ENCODE data around the gene ZNF160. TPM values are rescaled to one million over a fixed set of nuclear protein-coding genes. Genes with fewer than 3 reads are reported as not detected.
"Not testable (repeated sequence)": the region's sequence is repeated elsewhere in the genome, so short reads cannot be mapped to it uniquely, and the experiment has no call there.

ZNF160 gene
- total RNA-seq, result 42.4 TPM

DNA sequence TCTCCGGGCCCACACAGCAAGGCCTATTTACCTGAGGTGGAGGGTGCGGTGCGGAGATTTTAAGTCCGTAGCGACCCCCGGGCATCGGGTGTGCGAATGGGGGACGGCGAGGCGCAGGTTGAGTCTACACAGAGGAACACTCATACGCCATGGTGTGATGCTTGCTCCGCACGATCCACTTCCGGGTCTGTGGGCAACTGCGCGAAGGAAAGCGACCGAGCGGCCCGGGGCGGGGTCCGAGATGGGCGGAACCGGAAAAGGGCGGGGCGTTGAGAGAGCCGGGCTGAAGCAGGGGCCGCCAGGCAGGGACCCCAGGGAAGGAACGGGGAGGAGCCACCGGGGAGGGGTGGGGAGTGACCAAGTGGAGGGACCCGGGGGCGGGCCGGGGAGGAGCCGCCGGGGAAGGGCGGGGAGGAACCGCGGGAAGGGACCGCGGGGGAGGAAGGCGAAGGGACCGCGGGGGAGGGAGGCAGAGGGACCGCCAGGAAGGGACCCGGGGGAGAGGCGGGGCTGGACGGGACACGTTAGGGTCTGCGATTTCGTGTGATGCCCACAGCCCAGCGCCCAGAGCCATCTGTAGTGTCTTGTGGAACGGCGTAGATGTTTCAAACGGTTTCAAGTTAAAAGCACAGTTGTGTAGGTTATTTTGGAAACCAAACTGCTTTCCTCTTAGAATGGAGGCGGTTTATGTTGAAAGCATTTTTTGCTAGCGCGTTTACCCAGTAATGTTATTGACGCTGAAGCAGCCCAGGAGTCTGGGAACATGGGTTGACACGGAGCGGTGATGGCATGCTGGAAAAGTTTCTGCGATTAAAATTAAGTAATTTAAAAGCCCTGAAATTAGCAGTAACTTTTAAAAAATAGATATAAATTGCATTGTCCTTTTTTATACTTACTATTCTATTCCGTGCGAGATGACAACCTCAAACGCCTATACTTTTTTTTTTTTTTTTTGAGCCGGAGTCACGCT, at the start of gene ZNF160:
Gene ZNF160 (minus strand): TSS at position 189 of the 970 bp plus-strand sequence. CDS start 17,146 bp downstream, outside the sequence.
- DNase-seq, result peak; percentile 99

DNA sequence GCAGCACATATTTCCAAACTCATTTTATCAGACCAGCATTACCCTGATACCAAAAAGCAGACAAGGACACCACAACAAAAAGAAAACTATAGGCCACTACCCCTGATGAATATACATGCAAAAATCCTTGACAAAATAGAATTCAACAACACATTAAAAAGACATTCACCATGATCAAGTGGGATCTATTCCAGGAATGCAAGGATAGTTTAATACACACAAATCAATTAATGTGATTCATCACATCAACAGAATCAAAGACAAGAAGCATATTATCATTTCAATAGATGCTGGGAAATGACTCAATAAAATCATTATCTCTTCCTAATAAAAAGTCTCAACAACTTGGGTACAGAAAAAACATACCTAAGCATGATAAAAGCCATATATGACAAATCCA, 44.4 kb upstream of the ZNF160 start:
- DNase-seq, result no peak

DNA sequence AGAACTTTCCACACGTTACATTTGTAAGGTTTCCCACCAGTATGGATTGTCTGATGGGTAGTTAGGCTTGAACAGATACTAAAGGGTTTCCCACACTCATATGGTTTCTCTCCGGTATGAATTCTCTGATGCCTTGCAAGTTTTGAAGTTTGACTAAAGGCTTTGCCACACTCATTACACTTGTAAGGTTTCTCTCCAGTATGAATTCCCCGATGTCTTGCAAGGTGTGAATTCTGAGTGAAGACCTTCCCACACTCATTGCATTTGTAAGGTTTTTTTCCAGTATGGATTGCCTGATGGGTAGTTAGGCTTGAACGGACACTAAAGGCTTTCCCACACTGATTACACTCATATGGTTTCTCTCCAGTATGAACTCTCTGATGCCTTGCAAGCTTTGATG, 37.1 kb upstream of the ZNF160 start:
- no peak for DNase-seq

DNA sequence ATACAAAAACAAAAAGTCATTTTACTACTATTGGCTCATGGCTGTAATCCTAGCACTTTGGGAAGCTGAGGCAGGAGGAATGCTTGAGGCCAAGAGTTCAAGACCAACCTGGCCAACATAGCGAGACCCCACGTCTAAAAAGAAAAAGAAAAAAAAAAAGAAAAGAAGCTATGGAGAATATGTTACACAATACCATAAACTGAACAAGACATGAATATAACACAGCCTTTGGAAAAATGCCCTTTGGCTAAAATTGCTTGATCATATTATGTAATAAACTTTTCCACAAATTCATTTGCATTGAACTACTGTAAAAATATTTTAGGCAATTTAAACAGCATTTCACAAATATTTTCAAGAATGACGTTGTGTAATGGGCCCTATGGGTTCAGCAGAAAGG, 33.2 kb upstream of the ZNF160 start:
- no peak for DNase-seq

DNA sequence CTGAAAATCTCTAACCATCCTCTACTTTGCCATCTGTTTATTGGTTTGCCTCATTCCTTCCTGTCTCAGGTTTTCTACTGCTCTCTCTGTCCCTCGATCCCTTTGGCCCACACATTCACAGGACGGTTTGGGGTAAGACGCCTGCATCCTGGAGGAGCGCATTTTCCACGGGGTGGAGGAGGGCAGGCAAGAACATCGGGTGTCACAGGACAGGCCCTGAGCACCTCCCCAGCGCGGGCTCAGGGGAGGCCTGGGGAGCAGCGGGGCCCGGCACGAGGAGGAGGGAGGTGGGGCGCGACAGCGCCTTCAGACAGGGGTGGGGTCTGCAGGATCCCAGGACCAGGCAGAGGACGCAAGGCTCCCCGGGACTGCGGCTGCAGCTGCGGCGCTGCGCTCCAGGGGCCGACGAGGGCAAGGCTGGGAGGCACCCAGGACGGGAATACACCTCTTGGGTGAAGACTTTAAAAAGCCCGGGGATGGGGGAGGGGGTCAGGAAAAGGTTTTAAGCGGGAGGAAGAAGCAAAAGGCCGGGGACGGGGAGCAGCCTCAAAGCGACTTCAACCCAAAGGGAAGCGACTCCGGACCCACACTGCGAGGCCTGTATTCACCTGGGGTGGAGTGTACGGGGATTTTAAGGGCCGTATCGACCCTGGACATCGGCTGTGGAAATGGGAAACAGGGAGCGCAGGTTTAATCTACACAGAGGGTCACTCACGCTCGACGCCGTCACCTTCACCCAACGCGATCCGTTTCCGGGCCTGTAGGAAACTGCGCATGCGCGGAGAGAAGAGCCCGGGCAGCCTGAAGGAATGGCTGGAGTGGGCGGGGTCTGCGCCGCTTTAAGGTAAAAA, 29.1 kb upstream of the ZNF160 start, which contains the start of gene ZNF415:
Gene ZNF415 (minus strand): TSS at position 770 of the 851 bp plus-strand sequence. CDS start 10,234 bp downstream, outside the sequence.
- peak; percentile 15 for DNase-seq

DNA sequence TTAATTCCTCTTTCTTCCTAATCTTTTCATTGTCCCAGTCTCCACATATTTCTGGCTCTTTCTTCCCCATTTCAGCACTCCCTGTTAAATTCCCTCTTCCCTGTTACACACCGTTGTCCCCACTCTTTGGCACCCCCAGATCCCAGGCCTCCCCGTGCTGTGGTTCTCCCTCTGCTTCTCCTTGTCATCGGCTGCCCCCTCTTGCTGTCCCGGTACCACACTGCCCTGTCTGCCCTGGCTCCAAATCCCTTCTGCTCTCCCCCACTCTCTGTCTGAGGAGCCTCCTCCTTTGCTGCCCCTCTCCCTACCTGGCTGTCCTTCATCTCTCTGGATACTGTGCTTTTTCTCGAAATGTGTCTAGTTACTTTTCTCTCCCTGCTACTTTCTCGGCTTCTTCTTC, 28.5 kb upstream of the ZNF160 start:
- DNase-seq, result no peak

DNA sequence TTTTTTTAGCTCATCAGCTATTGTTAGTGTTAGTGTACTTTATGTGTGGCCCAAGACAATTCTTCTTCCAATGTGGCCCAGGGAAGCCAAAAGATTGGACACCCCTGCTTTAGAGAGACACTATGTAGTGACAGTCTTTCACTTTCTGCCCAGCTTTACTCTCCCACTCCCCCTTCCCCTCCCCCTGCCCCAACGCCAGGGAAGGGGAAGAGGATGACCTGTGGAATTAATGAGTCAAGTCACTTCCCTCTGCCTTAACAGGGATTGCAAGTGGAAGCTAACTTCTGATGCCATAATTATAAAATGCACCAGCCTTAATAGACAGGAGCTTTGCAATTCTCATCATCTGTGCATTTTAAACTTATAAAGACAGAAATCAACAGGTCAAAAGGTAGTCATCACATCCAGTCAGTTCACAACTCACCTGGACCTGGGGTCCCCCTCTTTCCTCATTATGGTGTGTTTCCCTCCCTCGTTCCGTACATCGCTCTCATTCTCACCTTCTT, 27.9 kb upstream of the ZNF160 start:
- DNase-seq, result no peak

DNA sequence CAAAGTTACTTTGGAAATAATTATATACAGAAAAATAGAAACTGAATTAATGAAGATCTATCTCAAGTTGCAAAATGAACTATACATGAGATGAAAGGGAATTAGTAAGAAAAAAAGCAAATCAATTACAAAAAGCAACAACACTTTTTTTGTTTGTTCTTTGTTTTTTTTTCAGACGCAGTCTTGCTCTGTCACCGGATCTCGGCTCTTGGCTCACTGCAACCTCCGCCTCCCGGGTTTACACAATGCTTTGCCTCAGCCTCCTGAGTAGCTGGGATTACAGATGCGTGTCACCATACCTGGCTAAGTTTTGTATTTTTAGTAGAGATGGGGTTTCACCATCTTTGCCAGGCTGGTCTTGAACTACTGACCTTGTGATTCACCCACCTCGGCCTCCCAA, 27.3 kb upstream of the ZNF160 start:
- no peak for DNase-seq

DNA sequence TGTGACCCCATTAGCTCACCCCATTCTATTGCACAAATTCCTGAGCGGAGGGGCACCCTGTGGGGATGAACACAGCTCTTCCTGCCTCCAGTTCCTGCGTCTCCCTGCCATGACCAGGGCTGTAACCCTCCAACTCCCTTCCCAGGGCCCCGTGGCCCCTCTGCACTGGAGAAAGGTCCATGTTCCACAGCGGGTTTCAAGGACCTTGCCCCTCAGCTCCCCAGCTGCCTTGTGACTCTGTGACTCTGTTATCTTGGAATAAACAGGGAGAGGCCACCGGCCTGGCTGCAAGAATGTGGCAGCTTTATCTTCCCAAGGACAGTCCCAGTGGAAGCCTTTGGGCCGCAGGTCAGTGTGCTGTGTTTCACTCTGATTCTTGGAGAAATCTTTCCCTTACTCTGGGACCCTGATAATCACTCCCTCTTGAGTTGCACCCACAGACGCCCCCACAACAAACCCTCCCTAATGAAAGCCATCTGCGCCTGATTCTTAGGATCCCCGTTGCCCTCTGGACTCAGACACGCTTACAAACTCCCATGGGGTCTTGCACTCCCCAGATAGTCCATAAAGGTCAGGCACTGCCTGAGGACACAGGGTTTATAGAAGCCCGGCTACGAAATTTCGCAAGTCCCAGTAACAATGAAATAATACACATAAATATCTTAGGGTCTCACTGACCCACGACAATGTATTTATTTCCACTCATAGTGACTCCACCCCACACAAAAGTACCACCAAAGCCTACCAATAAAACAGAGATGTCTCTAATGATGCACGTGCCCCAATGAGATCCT, 23.7 kb upstream of the ZNF160 start:
- not testable (repeated sequence) for DNase-seq

DNA sequence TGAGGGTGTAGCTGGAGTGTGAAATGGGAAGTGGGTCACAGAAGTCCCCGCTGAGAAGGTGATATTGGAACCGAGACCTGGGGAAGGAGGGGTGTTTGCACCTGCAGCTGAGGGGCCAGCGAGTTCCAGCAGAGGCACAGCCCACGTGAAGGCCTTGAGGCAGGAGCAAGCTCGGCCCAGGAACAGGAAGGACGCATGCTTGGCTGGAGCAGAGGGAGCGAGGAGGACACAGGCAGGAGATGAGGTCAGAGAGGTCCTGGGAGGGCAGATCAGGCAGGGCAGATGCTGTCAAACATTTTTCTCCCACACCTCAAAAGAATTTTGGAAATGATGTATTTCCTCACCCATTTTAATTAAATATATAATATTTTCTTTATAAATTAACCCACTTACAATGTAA, 20.2 kb upstream of the ZNF160 start:
- DNase-seq, result no peak

DNA sequence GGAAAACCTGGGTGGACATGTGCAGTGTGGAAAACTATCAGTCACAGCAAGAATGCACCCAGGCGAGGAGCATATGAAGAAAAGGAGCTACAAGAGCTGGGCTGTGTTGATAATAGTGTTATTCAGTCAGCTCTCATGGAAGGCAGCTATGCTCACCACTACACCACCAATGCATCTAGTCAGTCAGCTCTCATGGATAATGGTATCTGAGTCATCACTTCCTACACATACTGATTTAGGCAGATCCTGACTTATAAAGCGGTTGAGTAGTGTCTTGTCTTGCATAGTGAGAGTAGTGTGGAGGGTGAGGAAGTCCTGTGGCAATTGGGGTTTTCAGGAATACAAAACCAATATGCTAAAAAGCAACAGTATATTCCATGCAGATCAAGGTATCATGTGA, 9.1 kb upstream of the ZNF160 start:
- DNase-seq, result no peak

DNA sequence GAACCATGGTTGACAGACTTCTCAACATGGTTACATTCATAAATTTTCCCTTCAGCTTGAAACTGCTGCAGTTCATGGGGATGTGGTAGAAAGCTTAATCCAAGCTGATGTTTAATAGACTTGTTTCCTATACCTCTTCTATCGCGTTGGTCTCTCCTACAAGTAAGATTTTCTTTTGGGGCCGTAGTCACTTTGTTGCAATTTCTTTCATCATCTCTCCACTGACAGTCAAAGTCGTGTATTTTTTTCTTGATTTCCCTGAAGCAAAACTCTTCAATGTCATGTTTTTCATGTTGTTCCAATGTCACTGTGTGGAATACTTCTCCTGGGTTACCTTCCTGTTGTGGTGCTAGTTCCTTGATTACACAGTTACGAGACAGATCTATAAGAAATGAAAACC, 6.3 kb upstream of the ZNF160 start:
- no peak for DNase-seq

DNA sequence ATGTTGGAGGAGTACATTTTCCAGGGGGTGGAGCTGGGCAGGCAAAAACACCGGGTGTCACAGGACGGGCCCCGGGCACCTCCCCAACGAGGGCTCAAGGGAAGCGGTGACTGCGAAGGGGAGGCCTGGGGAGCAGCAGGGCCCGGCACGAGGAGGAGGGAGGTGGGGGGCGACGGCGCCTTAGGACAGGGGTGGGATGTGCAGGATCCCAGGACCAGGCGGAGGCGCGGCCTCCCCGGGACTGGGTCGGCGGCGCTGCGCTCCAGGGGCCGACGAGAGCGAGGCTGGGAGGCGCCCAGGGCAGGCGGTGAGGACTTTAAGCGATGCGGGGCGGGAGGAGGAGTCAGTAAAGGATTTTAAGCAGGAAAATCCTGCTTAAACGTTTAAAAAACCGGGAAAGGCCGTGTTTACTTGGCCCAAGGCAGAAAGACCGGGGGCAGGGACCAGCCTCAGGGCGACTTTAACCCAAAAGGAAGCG, 427 bp downstream of the ZNF160 start:
- DNase-seq, result peak; percentile 31

DNA sequence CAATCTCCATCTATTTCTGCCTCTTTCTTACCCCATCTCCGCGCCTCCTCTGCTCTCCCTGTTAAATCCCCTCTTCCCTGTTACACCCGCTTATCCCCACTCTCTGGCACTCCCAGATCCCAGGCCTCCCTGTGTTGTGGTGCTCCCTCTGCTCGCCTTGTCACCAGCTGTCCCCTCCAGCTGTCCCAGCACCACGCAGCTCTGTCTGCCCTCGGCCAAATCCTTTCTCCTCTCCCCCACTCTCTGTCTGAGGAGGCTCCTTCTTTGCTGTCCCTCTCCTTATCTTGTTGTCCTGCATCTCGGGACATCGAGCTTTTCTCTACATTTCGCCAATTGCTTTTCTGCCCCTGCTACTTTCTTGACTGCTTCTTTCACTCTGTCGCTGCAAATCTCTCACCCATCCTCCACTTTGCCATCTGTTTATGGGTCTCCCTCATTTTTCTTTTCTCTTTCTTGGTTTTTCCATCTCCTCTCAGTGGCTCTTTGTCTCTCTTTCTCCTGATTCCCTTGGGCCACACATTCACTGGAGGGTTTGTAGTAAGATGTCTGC, 941 bp downstream of the ZNF160 start:
- no peak for DNase-seq

DNA sequence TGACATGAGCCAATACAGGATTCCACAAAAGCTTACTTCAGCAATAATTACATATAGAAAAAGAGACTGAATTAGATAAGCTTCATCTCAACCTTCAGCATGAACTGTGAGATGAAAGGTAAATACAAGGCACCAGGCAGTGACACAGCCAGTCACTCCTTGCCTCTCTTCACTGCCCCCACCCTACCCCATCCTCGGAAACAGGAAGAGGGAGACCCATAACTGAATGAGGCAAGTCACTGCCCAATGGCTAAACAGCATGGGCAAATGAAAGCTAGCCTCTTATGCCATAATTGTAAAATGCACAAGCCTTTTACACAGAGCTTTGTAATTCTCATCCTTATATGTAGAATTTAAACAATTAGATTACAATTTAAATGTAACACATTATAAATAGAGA, 1.7 kb downstream of the ZNF160 start:
- DNase-seq, result no peak

DNA sequence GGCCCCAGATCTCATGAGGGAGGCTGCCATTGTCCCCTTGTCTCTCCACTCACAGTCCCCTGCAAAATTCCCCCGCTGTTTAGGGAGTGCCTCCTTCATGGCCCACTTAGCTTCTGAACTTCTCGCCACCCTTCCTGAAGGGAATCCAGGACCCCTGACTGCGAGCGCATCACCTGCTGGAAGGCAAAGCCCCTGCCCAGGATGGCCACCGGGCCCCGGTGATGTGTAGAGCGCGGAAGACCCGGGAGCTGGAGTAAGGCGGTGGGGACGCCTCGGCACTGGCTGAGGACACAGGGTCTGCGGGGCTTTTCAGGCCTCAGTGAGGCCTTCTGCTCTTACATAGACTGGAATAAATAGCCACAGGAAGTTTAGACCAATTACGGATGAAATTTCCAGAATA, 4.7 kb downstream of the ZNF160 start:
- DNase-seq, result not testable (repeated sequence)

DNA sequence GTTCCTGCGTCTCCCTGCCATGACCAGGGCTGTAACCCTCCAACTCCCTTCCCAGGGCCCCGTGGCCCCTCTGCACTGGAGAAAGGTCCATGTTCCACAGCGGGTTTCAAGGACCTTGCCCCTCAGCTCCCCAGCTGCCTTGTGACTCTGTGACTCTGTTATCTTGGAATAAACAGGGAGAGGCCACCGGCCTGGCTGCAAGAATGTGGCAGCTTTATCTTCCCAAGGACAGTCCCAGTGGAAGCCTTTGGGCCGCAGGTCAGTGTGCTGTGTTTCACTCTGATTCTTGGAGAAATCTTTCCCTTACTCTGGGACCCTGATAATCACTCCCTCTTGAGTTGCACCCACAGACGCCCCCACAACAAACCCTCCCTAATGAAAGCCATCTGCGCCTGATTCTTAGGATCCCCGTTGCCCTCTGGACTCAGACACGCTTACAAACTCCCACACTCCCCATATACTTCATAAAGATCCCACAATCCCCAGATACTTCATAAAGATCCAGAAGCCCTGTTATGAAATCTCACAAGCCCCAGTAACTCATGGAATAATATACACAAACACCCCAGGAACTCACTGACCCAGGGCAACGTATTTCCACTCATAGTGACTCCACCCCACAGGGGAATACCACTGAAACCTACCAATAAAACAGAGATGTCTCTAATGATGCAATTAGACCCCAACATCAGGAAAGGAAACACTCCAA, 6.1 kb downstream of the ZNF160 start:
- not testable (repeated sequence) for DNase-seq

DNA sequence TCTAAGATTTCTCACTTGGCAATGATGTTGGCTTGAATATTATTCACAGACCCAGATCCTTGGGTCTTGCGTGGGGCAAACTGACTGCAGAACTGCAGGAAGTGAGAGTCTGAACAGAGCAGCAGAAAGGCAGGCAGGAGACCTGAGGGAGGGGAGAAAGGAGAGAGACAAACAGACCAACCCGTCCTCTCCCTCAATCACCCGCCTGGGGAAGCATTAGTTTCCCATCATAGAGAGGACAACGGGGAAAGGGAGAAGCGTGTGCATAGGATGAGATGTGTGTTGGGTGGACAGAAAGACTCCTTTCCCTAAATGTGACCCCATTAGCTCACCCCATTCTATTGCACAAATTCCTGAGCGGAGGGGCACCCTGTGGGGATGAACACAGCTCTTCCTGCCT, 6.6 kb downstream of the ZNF160 start:
- not testable (repeated sequence) for DNase-seq

DNA sequence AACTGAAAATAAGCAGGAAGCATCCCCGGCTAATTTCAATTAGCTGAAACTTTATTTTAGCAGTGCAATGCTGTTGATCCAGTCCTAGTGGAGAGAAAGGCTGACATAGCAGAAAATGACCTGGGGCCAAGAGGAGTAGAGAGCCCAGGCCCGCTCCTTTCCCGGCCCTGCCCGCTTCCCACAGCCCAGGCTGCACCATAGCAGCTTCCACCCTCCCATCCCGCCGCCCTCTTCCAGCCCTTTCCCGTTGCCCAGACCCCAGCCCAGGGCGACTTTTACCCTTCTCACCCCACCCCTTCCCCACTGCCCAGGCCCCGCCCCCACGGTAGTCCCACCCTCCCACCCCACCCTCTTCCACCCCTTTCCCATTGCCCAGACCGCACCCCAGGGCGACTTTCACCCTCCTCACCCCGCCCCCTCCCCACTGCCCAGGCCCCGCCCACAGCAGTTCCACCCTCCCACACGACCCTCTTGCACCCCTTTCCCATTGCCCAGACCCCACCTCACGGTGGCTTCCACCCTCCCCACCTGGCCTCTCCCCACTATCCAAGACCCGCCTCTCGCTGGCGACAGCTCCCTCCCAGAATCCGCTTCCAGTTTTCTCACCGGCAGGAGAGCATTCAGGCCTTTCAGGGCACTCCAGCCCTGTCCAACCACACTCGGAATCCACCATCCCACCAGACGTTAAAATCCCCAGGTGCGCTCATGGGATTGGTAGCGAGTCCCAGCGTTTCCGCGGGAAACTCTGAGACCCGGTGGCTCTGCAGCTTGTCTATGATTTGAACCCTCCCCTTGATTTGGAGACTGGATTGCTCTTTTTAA, 8.3 kb downstream of the ZNF160 start:
- DNase-seq, result no peak

DNA sequence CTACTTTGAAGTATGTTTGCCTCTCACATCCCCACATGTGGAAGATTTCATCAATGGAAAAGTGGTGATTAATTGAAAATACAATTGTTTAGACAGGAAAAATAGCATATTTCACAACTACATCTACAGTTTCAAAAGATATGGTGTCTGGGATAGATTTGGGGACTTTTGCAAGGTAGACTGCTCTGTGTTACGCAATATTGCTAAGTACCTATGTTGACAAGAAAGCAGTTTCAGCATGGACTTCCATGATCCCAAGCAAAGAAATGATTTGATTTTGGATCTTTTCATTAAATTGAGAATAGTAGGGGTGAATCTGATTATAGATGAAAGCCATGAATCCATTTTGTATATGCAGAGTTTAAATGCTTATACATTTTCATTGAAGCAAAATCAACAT, 10.5 kb downstream of the ZNF160 start:
- DNase-seq, result no peak

Measured in skin of body (tissue), 2 donors.